Measurements from ENCODE around the gene HYCC1. TPM values are rescaled to one million over a fixed set of nuclear protein-coding genes. Genes with fewer than 3 reads are reported as not detected.

HYCC1 gene
- 21.7 TPM for total RNA-seq

GRCh38 chr7:23013715-23014649, at the start of gene HYCC1:
TSS of gene HYCC1 (minus strand) at chr7:23014130. CDS start at chr7:22991111, 23,019 bp downstream.

Other genes starting within 250 kb of the HYCC1 start
- gene TOMM7, start 191.3 kb downstream of the HYCC1 start, total RNA-seq = 505 TPM
- 52.7 TPM for gene KLHL7, start 91.7 kb upstream of the HYCC1 start, total RNA-seq
- 56.9 TPM for gene NUP42, start 167.9 kb upstream of the HYCC1 start, total RNA-seq
- gene GPNMB, start 232.6 kb upstream of the HYCC1 start, total RNA-seq = 31.2 TPM